Adrenal gland (tissue), 12 donors: ENCODE results near the gene HLA-DRA. TPM values are rescaled to one million over a fixed set of nuclear protein-coding genes. Genes with fewer than 3 reads are reported as not detected.
A peak's percentile ranks its signal among the peaks of the same experiment; 100 is the strongest.
"Not testable (repeated sequence)": the region's sequence is repeated elsewhere in the genome, so short reads cannot be mapped to it uniquely, and the experiment has no call there.

ENCODE experiments used
- DNase-seq, 7 donors: peaks; one replicate each; pipeline ENCODE4 v3.0.0-alpha.2; 2019 to 2020
- H3K27ac ChIP-seq, 5 donors: fragments of 200-600 bp; sonication (generic) in 4 of 5; 1 replicate in 3 of 5; 2 replicates in 2 of 5; pipeline versions ENCODE4 v1.5.1 to v1.8.0; 2016 to 2020; ENCODE audit warnings: mild to moderate bottlenecking in 1 of 5
- H3K27me3 ChIP-seq: fragments of 200-600 bp; 2 replicates; pipeline ENCODE4 v1.8.0; 2021
- H3K36me3 ChIP-seq, 2 donors: fragments of 200-600 bp; replicated peaks in 1 of 2; 1 replicate in 1 of 2; 2 replicates in 1 of 2; pipeline versions ENCODE4 v1.5.1 to v1.8.0; 2018 to 2022
- H3K4me1 ChIP-seq, 2 donors: fragments of 200-600 bp; replicated peaks in 1 of 2; 1 replicate in 1 of 2; 2 replicates in 1 of 2; pipeline versions ENCODE4 v1.5.1 to v1.8.0; 2018 to 2021
- H3K4me3 ChIP-seq, 4 donors: fragments of 200-600 bp; sonication (generic) in 3 of 4; one replicate each; pipeline ENCODE4 v1.5.1; 2016 to 2018
- H3K9me3 ChIP-seq, 3 donors: fragments of 200-600 bp; sonication (generic) in 1 of 3; replicated peaks in 1 of 3; 1 replicate in 2 of 3; 2 replicates in 1 of 3; pipeline versions ENCODE4 v1.5.1 to v1.8.0; 2016 to 2021
- POLR2A ChIP-seq, 2 donors: fragments of 450-650 bp; IDR thresholded peaks; one replicate each; pipeline ENCODE4 v1.6.1; 2017; ENCODE audit warnings: antibody characterized with exemption in 2 of 2, mild to moderate bottlenecking in 2 of 2, moderate library complexity in 1 of 2
- WGBS, 4 donors: extraction: QIAGEN DNeasy Blood & Tissue Kit in 2 of 4; methylation state at CpG; one replicate each; pipeline versions ENCODE4 v1.1.5 to v1.1.7; 2013 to 2017; 5-methylcytosine and 5-hydroxymethylcytosine counted together
- intact Hi-C, 2 donors: fragments of 100-400 bp; cut with DNase I; formaldehyde crosslinking; loops; one replicate each; pipeline versions ENCODE4 v1.14.1 to v1.15.0; 2022 to 2023
- polyA plus RNA-seq, 3 donors: library from polyadenylated mRNA; stranded (reverse); fragments of 200-250 nt in 2 of 3; fragments of 350-450 nt in 1 of 3; fragmentation: Illumina TruSeq in 1 of 3; extraction: RNeasy Lipid Tissue Mini Kit (QIAGEN cat#74804) in 1 of 3; gene quantifications; one replicate each; pipeline ENCODE4 v1.2.3, GENCODE V29; 2013 to 2014
- total RNA-seq, 9 donors: library from RNA; depleted of rRNA in 4 of 9; stranded (reverse); fragments of >200 nt in 4 of 9; fragments of 120-200 nt in 1 of 9; fragmentation: NEBNext Ultra II Directional in 1 of 9; extraction: Animal tissue kit (Norgen Biotek cat#: 25700) in 1 of 9; gene quantifications; one replicate each; pipeline versions ENCODE4 v1.1.0 to v1.2.4, GENCODE V29; 2013 to 2023
- TF ChIP-seq, protein P1 (sequence below), 6 experiments: fragments of 450-650 bp in 4 of 6; fragments of 200-600 bp in 2 of 6; sonication (generic) in 1 of 6; IDR thresholded peaks; 1 replicate in 5 of 6; 2 replicates in 1 of 6; pipeline versions ENCODE4 v1.5.1 to v1.8.0; 2016 to 2021; ENCODE audit warnings: antibody characterized with exemption in 6 of 6, mild to moderate bottlenecking in 2 of 6, moderate library complexity in 1 of 6
- donor health status: healthy with polysubstance abuse.
- donor health status: Bipolar disorder and iron deficiency.
- donor health status: DM: yes; HTN: yes; CAD: no.
- donor health status: DM: no; HTN: no; CAD: no.
- donor health status: DM: no; HTN: no; CAD: no.
- donor health status: DM: yes; HTN: yes; CAD: no.

The HLA-DRA gene
- total and polyA plus RNA-seq, 12 donors = 36.8 to 1,447 (median 462) TPM

DNA sequence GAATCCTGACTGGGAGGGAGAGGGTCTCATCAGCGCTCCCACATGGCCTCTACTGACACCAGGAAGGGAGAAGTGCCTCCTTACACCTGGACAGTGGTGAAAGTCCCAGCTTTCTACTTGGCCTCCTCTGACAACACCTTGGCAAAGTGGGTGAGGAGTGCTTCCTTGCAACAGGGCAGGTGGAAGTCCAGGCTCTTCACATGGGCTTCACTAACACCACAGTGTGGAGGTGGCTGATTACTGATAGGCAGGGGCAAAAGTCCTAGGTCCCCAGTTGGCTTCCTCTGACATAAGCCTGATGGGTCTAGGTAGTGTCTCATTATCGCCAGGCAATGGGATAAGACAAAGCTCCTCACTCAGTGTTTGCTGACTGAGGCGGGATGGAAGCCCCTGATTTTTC lies 9.5 kb upstream of the HLA-DRA start:
- 59 to 97% (median 79%) methylated on average over 2 to 3 of the region's 3 CpGs for WGBS, 4 donors
- intact Hi-C loops = loop anchor here (5.0 kb wide), 2 partner anchors 267 to 272 kb away; no protein-coding TSS in a partner anchor
- DNase-seq = no peak
- H3K9me3 ChIP-seq = no peaks in the 10 kb centered on the region
- no peak overlapping the region for H3K27ac ChIP-seq
- no peaks in the 10 kb centered on the region for H3K36me3 ChIP-seq
- TF ChIP-seq POLR2A (IDR thresholded peaks at IDR 0.05) = no peak
- TF ChIP-seq, protein P1, sequence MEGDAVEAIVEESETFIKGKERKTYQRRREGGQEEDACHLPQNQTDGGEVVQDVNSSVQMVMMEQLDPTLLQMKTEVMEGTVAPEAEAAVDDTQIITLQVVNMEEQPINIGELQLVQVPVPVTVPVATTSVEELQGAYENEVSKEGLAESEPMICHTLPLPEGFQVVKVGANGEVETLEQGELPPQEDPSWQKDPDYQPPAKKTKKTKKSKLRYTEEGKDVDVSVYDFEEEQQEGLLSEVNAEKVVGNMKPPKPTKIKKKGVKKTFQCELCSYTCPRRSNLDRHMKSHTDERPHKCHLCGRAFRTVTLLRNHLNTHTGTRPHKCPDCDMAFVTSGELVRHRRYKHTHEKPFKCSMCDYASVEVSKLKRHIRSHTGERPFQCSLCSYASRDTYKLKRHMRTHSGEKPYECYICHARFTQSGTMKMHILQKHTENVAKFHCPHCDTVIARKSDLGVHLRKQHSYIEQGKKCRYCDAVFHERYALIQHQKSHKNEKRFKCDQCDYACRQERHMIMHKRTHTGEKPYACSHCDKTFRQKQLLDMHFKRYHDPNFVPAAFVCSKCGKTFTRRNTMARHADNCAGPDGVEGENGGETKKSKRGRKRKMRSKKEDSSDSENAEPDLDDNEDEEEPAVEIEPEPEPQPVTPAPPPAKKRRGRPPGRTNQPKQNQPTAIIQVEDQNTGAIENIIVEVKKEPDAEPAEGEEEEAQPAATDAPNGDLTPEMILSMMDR (IDR thresholded peaks at IDR 0.05) = no peak
- peaks cover 4% of the 10 kb centered on the region for H3K27me3 ChIP-seq
- no peaks in the 10 kb centered on the region for H3K4me1 ChIP-seq
- no peak overlapping the region for H3K4me3 ChIP-seq

DNA sequence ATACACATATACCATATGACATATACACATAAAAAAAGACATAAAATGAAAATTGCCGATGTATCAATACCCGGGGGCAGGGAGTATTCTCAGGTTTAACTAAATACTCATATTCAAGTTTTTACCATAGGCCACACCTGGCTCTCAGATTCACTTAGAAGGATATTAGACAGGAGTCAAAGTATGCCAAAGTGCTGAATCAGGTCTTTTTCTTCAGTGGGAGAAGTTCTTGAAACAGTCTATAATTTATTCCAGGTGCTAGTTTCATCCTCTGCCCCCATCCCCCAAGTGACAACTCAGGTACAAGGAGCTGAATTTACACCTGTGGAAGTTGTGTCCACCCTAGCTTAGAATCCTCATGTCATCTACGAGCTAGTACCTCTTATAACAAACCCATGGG lies 8.5 kb upstream of the HLA-DRA start:
- Histone ChIP-seq H3K4me3 (no peak overlapping the region), H3K36me3 (no peaks in the 10 kb centered on the region), H3K27ac (no peak overlapping the region), H3K4me1 (no peaks in the 10 kb centered on the region), H3K27me3 (peaks cover 4% of the 10 kb centered on the region), H3K9me3 (no peaks in the 10 kb centered on the region)
- TF ChIP-seq, protein P1 (IDR thresholded peaks at IDR 0.05) = no peak
- no peak for TF ChIP-seq POLR2A (IDR thresholded peaks at IDR 0.05)
- intact Hi-C loops = loop anchor here (5.0 kb wide), 2 partner anchors 266 to 271 kb away; no protein-coding TSS in a partner anchor
- 49 to 79% (median 56%) methylated on average over 3 of the region's 3 CpGs for WGBS, 4 donors
- DNase-seq = no peak

DNA sequence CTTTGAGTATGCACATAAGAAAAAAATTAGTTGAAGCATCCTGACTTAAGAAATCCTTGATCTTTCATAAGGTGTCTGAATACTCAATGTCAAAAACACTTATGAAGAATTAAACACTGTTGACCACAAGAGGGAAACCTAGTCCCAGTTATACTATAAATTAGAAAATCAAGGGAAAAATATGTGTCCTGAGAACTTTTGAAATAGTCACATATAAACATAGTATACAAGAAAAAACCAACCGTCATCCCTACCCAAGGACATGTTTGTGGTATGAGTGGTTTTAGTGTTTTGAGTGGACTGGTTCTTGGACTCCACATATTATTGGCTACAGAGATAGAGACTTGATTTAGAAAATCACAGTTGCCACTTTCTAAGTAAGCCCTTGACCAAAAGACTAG lies 7.6 kb upstream of the HLA-DRA start:
- intact Hi-C loops = loop anchor here (5.0 kb wide), 2 partner anchors 265 to 270 kb away; no protein-coding TSS in a partner anchor
- Histone ChIP-seq H3K4me3 (no peak overlapping the region), H3K36me3 (no peaks in the 10 kb centered on the region), H3K27ac (no peak overlapping the region), H3K9me3 (no peaks in the 10 kb centered on the region), H3K4me1 (no peaks in the 10 kb centered on the region), H3K27me3 (peaks cover 3% of the 10 kb centered on the region)
- TF ChIP-seq, protein P1 (IDR thresholded peaks at IDR 0.05) = peak; percentile 21 to 78 (median 66)
- TF ChIP-seq POLR2A (IDR thresholded peaks at IDR 0.05) = no peak
- whole genome bisulfite sequencing, 4 donors = 0 to 3% (median 2%) methylated on average over 1 of the region's 1 CpG
- no peak for DNase-seq

DNA sequence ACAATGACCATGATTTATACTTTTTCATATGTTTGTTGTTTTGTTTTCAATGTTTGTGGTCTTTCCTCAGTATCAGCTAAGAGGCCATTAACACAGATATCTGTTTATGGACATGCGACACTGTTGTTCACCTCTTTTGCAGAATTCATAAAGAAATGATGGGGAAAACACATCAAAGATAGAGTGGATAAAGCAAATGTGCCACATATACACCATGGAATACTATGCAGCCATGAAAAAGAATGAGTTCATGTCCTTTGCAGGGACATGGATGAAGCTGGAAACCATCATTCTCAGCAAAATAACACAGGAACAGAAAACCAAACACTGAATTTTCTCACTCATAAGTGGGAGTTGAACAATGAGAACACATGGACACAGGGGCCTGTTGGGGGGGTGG lies 5.7 kb upstream of the HLA-DRA start:
- not testable (repeated sequence) for DNase-seq, H3K27ac ChIP-seq, H3K27me3 ChIP-seq, H3K9me3 ChIP-seq, H3K4me1 ChIP-seq, H3K4me3 ChIP-seq, H3K36me3 ChIP-seq
- 62 to 89% (median 75%) methylated on average over 1 of the region's 1 CpG for WGBS, 4 donors
- intact Hi-C loops = loop anchor here (5.0 kb wide), 2 partner anchors 263 to 268 kb away; no protein-coding TSS in a partner anchor

DNA sequence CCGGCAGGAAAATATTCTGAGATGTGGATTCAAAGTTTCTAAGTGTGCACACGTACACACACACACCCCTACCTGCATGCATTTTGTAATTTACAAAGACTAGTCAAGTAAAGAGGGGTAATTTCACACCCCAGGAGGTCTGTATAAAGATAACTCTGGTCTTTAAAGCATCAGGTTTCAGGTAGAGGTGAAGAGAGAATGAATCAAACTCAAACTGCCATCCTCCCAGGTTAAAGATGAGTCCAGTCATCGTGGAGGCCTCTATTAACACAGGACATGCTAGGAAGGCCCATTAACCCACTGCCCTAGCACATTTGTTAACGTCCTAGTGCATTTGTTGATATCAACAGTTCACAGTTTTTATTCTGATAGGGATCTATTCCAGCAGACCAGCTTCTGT lies 3.5 kb upstream of the HLA-DRA start:
- TF ChIP-seq POLR2A (IDR thresholded peaks at IDR 0.05) = no peak
- TF ChIP-seq, protein P1 (IDR thresholded peaks at IDR 0.05) = no peak
- no peak for DNase-seq
- intact Hi-C loops = no loop called here
- Histone ChIP-seq H3K36me3 (no peaks in the 10 kb centered on the region), H3K4me1 (peaks cover 0 to 7% of the 10 kb centered on the region in 2 donors), H3K27me3 (no peaks in the 10 kb centered on the region), H3K9me3 (no peaks in the 10 kb centered on the region), H3K4me3 (no peak overlapping the region), H3K27ac (no peak overlapping the region)
- 56 to 68% (median 61%) methylated on average over 4 of the region's 4 CpGs for WGBS, 4 donors
